ENCODE data around the gene MOB3C.
A peak's percentile ranks its signal among the peaks of the same experiment; 100 is the strongest.

The MOB3C gene

GRCh38 chr1:46603858-46604549, 12.6 kb downstream of the MOB3C start, which contains the start of gene MKNK1:
TSS of gene MKNK1 (minus strand) at chr1:46604268. CDS start at chr1:46583327, 20,941 bp downstream.
- DNase-seq, result peak; percentile 53

GRCh38 chr1:46603481-46603857, 13.1 kb downstream of the MOB3C start:
- DNase-seq, result no peak

GRCh38 chr1:46601257-46602007, 15.2 kb downstream of the MOB3C start:
- DNase-seq, result no peak

- DNase-seq, result no peak
Observed at GRCh38 chr1:46599059-46599970, 17.3 kb downstream of the MOB3C start.

- no peak for DNase-seq
Observed at GRCh38 chr1:46596846-46597245, 19.8 kb downstream of the MOB3C start.

GRCh38 chr1:46596036-46596435, 20.6 kb downstream of the MOB3C start:
- DNase-seq, result no peak

GRCh38 chr1:46595127-46595526, 21.5 kb downstream of the MOB3C start:
- no peak for DNase-seq

- DNase-seq, result no peak
Observed at GRCh38 chr1:46594063-46594462, 22.5 kb downstream of the MOB3C start.

- no peak for DNase-seq
Observed at GRCh38 chr1:46592823-46593222, 23.8 kb downstream of the MOB3C start.

GRCh38 chr1:46589529-46589928, 27.1 kb downstream of the MOB3C start:
- no peak for DNase-seq

- no peak for DNase-seq
Observed at GRCh38 chr1:46587069-46587468, 29.5 kb downstream of the MOB3C start.

- DNase-seq, result no peak
Observed at GRCh38 chr1:46585312-46585938, 31.2 kb downstream of the MOB3C start.

GRCh38 chr1:46583494-46583893, 33.1 kb downstream of the MOB3C start:
- no peak for DNase-seq

- no peak for DNase-seq
Observed at GRCh38 chr1:46582972-46583371, 33.6 kb downstream of the MOB3C start.

- DNase-seq, result no peak
Observed at GRCh38 chr1:46581681-46582455, 34.7 kb downstream of the MOB3C start.

GRCh38 chr1:46580140-46580903, 36.3 kb downstream of the MOB3C start:
- DNase-seq, result no peak

GRCh38 chr1:46577671-46578070, 38.9 kb downstream of the MOB3C start:
- no peak for DNase-seq

GRCh38 chr1:46576596-46576995, 40.0 kb downstream of the MOB3C start:
- DNase-seq, result no peak

GRCh38 chr1:46575778-46576177, 40.8 kb downstream of the MOB3C start:
- no peak for DNase-seq

- no peak for DNase-seq
Observed at GRCh38 chr1:46575300-46575699, 41.3 kb downstream of the MOB3C start.

GRCh38 chr1:46571691-46572225, 44.9 kb downstream of the MOB3C start:
- no peak for DNase-seq
